Ascending aorta (tissue), 2 donors: ENCODE data around the gene CIDEB. TPM values are rescaled to one million over a fixed set of nuclear protein-coding genes. Genes with fewer than 3 reads are reported as not detected.
"Not testable (repeated sequence)": the region's sequence is repeated elsewhere in the genome, so short reads cannot be mapped to it uniquely, and the experiment has no call there.

ENCODE experiments used
- DNase-seq, 2 donors: peaks; one replicate each; pipeline ENCODE4 v3.0.0-alpha.2; 2019; ENCODE audit warnings: low spot score in 2 of 2
- H3K27ac ChIP-seq, 2 donors: fragments of 200-600 bp; sonication (generic); one replicate each; pipeline ENCODE4 v1.5.1; 2016 to 2017; ENCODE audit warnings: mild to moderate bottlenecking in 1 of 2
- H3K27me3 ChIP-seq: fragments of 200-600 bp; sonication (generic); one replicate; pipeline ENCODE4 v1.5.1; 2017
- H3K36me3 ChIP-seq, 2 donors: fragments of 200-600 bp; sonication (generic); one replicate each; pipeline ENCODE4 v1.5.1; 2016
- H3K4me1 ChIP-seq, 2 donors: fragments of 200-600 bp; sonication (generic); one replicate each; pipeline ENCODE4 v1.5.1; 2016 to 2017; ENCODE audit warnings: mild to moderate bottlenecking in 1 of 2
- H3K4me3 ChIP-seq, 2 donors: fragments of 200-600 bp; sonication (generic); one replicate each; pipeline ENCODE4 v1.5.1; 2016 to 2017; ENCODE audit warnings: mild to moderate bottlenecking in 1 of 2
- H3K9me3 ChIP-seq, 2 donors: fragments of 200-600 bp; sonication (generic); one replicate each; pipeline ENCODE4 v1.5.1; 2016
- CTCF ChIP-seq, 3 experiments: fragments of 200-600 bp in 2 of 3; fragments of 450-650 bp in 1 of 3; sonication (generic) in 2 of 3; IDR thresholded peaks; one replicate each; pipeline ENCODE4 v1.5.1; 2016 to 2019; ENCODE audit warnings: antibody characterized with exemption in 3 of 3, mild to moderate bottlenecking in 1 of 3, moderate library complexity in 1 of 3
- intact Hi-C: fragments of 100-400 bp; cut with DNase I; formaldehyde crosslinking; loops from one replicate; pipeline ENCODE4 v1.15.1; 2023
- total RNA-seq: library from RNA; depleted of rRNA; stranded (reverse); fragments of >200 nt; gene quantifications from one replicate; pipeline ENCODE4 v1.1.0, GENCODE V29; 2016

CIDEB gene
- total RNA-seq: 72.8 TPM

- H3K9me3 ChIP-seq: no peaks in the 10 kb centered on the region
- H3K27me3 ChIP-seq: no peaks in the 10 kb centered on the region
- no peak within 1 kb of the TSS for H3K27ac ChIP-seq
- H3K36me3 ChIP-seq: peaks cover 41 to 44% of the 10 kb centered on the region in 2 donors
- TF ChIP-seq CTCF (IDR thresholded peaks at IDR 0.05): peak; percentile 56 to 88 (median 86)
- DNase-seq: no peak
- H3K4me1 ChIP-seq: peaks cover 8 to 14% of the 10 kb centered on the region in 2 donors
- H3K4me3 ChIP-seq: no peak within 1 kb of the TSS
- intact Hi-C loops: loop anchor here (2.0 kb wide), 1 partner anchor 65 kb away; the partner anchor contains the start of gene TINF2
Observed at GRCh38 chr14:24307575-24308341, at the start of gene CIDEB. Gene CIDEB (minus strand): TSS chr14:24307977. CDS start chr14:24307858, 119 bp downstream.

- DNase-seq: no peak
- intact Hi-C loops: no loop called here
Observed at GRCh38 chr14:24356208-24356607, 48.4 kb upstream of the CIDEB start.

GRCh38 chr14:24355009-24355408 is 47.2 kb upstream of the CIDEB start:
- Histone ChIP-seq H3K27me3 (no peaks in the 10 kb centered on the region), H3K36me3 (no peaks in the 10 kb centered on the region), H3K9me3 (no peaks in the 10 kb centered on the region), H3K4me3 (no peak overlapping the region), H3K27ac (no peak overlapping the region), H3K4me1 (no peaks in the 10 kb centered on the region)
- no peak for TF ChIP-seq CTCF (IDR thresholded peaks at IDR 0.05)
- intact Hi-C loops: no loop called here
- no peak for DNase-seq

More at GRCh38 chr14:24356208-24356607, 48.4 kb upstream of the CIDEB start:
- no peak overlapping the region for H3K4me3 ChIP-seq
- H3K4me1 ChIP-seq: no peaks in the 10 kb centered on the region
- H3K27me3 ChIP-seq: no peaks in the 10 kb centered on the region
- no peaks in the 10 kb centered on the region for H3K36me3 ChIP-seq
- H3K27ac ChIP-seq: no peak overlapping the region
- H3K9me3 ChIP-seq: no peaks in the 10 kb centered on the region
- TF ChIP-seq CTCF (IDR thresholded peaks at IDR 0.05): no peak

- intact Hi-C loops, H3K4me1 ChIP-seq, H3K27me3 ChIP-seq, H3K36me3 ChIP-seq, H3K27ac ChIP-seq, H3K9me3 ChIP-seq, DNase-seq, H3K4me3 ChIP-seq: not testable (repeated sequence)
Observed at GRCh38 chr14:24354482-24354825, 46.7 kb upstream of the CIDEB start.

GRCh38 chr14:24353559-24354481 is 46.0 kb upstream of the CIDEB start:
- no peak overlapping the region for H3K4me3 ChIP-seq
- DNase-seq: no peak
- no peak for TF ChIP-seq CTCF (IDR thresholded peaks at IDR 0.05)
- H3K4me1 ChIP-seq: no peaks in the 10 kb centered on the region
- intact Hi-C loops: no loop called here
- no peak overlapping the region for H3K27ac ChIP-seq
- no peaks in the 10 kb centered on the region for H3K36me3 ChIP-seq
- H3K9me3 ChIP-seq: no peaks in the 10 kb centered on the region
- no peaks in the 10 kb centered on the region for H3K27me3 ChIP-seq

- Histone ChIP-seq H3K36me3 (no peaks in the 10 kb centered on the region), H3K27me3 (no peaks in the 10 kb centered on the region), H3K27ac (no peak overlapping the region), H3K4me1 (no peaks in the 10 kb centered on the region), H3K4me3 (no peak overlapping the region), H3K9me3 (no peaks in the 10 kb centered on the region)
- DNase-seq: no peak
- TF ChIP-seq CTCF (IDR thresholded peaks at IDR 0.05): no peak
- intact Hi-C loops: no loop called here
Observed at GRCh38 chr14:24351517-24351916, 43.7 kb upstream of the CIDEB start.
